ELF-1 (cell line): ENCODE measurements around the gene CLEC16A.
"Not testable (repeated sequence)": the region's sequence is repeated elsewhere in the genome, so short reads cannot be mapped to it uniquely, and the experiment has no call there.

Source experiments
- DNase-seq: peaks from one replicate; pipeline ENCODE4 v3.0.0-alpha.2; 2016; ENCODE audit warnings: low read depth, low spot score

CLEC16A gene

GRCh38 chr16:11098601-11099390 lies 154.4 kb downstream of the CLEC16A start:
- DNase-seq: no peak

DNA sequence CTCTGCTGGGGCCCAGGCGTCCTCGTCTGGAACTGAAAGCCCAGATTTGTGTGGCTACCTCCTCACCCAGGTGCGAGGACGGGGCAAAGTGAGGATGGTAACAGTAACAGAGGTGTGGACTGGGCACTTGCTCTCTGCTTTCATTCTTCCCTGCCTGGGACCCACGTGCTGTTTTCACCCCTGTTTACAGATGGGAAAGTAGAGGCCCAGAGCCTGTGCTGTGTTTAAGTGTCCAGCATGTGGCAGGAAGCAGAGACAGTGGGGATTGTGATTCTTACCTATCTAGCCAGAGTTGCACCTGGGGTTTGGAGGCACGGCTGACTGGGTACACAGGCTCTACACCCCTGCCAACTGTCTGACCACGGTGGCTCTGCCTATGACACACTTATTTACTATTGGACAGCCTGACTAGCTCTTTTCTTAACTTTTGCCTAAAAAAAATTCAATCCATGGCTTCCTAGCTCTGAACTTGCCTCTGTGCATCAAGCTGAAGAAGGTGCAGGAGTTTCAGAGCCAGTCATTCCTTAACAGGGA lies 155.4 kb downstream of the CLEC16A start:
- DNase-seq: no peak

- DNase-seq: peak; percentile 79
These were observed 155.9 kb downstream of the CLEC16A start for GRCh38 chr16:11100239-11100750.

- DNase-seq: no peak
These were observed 156.9 kb downstream of the CLEC16A start for GRCh38 chr16:11101283-11101682.

DNA sequence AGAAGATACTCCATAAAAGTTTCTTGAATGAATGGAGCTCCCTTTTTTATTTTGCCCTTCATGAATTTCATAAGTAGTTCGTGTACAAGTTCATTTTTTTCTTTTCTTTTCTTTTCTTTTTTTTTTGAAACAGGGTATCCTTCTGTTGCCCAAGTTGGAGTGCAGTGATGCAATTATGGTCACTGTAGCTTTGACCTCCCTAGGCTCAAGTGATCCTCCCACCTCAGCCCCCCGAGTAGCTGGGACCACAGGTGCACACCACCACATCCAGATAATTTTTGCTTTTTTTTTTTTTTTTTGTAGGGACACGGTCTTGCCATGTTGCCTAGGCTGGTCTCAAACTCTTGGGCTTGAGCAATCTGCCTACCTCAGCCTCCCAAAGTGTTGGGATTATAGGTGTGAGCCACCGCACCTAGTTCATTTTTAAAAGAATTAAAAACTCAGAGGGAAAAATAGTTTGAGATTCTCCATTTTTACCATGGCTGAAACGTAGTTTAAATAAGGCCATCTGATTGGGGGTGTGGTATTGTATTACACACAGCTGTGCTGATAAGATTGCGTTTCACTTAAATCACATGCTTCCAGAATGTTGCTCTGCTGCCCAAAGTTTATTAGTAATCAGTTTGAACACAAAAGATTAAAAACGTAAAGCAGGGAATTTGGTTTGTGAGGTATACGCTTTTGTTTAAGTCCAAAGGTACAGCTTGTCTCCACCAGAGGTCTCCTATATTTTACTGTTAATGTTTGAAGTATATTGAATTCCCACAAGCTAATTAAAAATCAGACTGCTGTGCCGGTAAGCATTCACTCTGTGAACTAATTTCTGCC lies 157.5 kb downstream of the CLEC16A start:
- DNase-seq: no peak

DNA sequence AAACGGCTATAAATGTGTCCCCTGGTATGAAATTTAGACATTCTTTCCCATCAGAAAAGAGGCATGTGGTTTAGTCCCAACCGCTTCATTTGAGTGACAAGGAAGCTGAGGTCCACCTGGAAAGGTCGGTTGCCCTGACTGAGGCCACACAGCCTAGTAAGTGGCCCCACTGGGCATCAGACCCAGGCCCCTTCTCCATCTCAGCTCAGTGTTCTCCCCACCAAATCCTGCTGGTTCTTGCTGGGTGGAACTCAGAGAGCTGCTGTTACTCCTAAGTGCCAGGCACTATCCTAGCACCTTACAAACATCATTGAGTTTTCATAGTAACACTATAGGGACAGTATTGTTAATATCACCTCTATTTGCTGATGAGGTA lies 158.1 kb downstream of the CLEC16A start:
- DNase-seq: no peak

- not testable (repeated sequence) for DNase-seq
These were observed 158.9 kb downstream of the CLEC16A start for GRCh38 chr16:11103301-11103700.

- no peak for DNase-seq
These were observed 160.0 kb downstream of the CLEC16A start for GRCh38 chr16:11104168-11105037.

- peak; percentile 30 for DNase-seq
These were observed 160.9 kb downstream of the CLEC16A start for GRCh38 chr16:11105038-11105903.

DNA sequence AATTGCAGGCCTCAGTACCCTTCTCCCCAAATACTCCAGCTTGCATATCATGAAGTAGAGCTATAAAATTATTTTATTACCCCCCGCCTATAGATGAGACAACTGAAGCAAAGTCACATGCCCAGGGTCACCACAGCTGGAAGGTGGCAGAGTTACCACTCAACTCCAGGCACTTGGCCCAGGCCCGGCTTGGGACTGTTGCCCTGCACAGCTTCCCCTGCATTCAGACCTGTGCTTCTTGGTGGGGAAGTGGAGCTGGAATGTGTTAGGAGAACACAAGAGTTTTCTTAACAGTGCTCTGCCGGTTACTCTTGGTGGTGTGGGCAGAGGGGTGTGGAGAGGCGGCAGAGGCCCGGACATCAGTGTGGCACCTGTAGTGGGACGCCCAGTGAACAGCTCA lies 162.4 kb downstream of the CLEC16A start:
- no peak for DNase-seq

GRCh38 chr16:11107780-11108465 lies 163.6 kb downstream of the CLEC16A start:
- DNase-seq: no peak

GRCh38 chr16:11108466-11108805 lies 164.1 kb downstream of the CLEC16A start:
- DNase-seq: no peak

- peak; percentile 52 for DNase-seq
These were observed 165.2 kb downstream of the CLEC16A start for GRCh38 chr16:11109566-11109965.

DNA sequence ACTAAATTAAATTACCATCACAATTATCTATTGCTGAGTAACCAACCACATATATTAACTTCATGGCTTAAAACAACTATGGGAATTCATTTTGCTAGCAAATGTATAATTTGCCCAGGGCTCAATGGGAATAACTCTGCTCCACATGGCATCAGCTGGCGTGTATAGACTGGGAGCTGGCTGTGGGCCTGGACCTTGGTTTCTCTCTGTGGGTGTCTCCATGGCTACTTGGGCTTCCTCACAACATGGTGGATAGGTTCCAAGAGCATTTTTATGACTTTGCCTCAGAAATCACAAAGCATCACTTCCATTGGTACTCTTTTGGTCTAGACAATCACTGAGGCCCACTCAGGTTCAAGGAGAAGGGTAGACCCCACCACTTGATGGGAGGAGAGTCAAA lies 166.8 kb downstream of the CLEC16A start:
- no peak for DNase-seq

- DNase-seq: no peak
These were observed 167.7 kb downstream of the CLEC16A start for GRCh38 chr16:11111856-11112634.

GRCh38 chr16:11112723-11113348 lies 168.5 kb downstream of the CLEC16A start:
- DNase-seq: no peak

- DNase-seq: peak; percentile 55
These were observed 170.2 kb downstream of the CLEC16A start for GRCh38 chr16:11114366-11115164.
